NT2/D1 (cell line): Measurements from ENCODE around the gene EDAR.

Source experiments
- SUZ12 ChIP-seq: IDR thresholded peaks from 2 replicates; pipeline ENCODE4 v1.6.1; 2011; ENCODE audit not compliant: insufficient read length, insufficient read depth; ENCODE audit errors: extremely low read depth
- YY1 ChIP-seq: IDR thresholded peaks from 2 replicates; pipeline ENCODE4 v1.6.1; 2011; ENCODE audit not compliant: insufficient read length, insufficient read depth

DNA sequence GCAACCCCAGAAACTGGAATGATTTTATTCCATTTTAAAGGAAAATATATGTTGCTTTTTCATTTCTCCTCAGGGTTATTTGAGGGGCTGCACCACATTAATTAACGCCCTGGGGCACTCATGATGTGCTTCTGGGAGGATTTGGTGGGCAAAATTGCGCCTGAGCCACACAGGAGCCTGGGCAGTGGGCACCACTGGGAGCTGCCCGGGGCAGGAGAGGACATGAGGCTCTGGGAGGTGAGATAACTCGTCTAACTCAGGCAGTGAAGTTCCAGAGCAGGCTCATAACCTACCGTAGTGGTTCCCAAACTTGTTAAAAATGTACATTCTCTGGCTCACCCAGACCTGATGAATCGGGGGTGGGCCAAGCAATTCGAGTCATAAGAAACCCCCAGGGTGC, 68.3 kb downstream of the EDAR start:
- TF ChIP-seq YY1 (no peak), SUZ12 (no peak)
